Measurements from ENCODE around the gene CACNA1I.

Gene CACNA1I

DNA sequence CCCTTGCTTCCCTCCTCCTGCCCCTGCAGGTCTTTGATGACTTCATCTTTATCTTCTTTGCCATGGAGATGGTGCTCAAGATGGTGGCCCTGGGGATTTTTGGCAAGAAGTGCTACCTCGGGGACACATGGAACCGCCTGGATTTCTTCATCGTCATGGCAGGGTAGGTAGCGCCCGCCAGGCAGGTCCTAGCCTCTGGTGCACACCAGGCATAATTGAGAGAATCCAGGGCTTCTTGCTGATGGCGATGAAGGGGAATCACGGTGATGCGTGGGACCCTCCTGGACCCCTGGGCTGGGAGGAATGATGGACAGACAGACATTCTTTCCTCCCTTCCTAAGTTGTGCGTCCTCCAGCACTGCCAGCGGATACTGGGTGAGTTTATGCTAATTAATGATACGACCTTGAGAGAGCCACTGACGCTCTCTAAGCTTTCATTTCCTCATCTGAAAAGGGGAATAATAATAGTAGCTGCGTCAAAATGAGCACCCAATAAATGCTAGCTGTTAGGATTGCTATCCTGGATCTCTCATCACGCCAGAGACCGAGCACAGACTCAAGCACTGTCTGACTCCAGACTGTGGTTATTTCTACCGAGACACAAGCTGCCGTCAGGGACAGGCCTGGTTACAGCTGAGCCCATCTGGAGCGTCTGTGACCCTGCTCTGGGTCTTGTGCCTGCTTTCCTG is 30.1 kb downstream of the CACNA1I start:
- no peak for DNase-seq (ENCODE audit: low spot score)
- TF ChIP-seq, protein P1, sequence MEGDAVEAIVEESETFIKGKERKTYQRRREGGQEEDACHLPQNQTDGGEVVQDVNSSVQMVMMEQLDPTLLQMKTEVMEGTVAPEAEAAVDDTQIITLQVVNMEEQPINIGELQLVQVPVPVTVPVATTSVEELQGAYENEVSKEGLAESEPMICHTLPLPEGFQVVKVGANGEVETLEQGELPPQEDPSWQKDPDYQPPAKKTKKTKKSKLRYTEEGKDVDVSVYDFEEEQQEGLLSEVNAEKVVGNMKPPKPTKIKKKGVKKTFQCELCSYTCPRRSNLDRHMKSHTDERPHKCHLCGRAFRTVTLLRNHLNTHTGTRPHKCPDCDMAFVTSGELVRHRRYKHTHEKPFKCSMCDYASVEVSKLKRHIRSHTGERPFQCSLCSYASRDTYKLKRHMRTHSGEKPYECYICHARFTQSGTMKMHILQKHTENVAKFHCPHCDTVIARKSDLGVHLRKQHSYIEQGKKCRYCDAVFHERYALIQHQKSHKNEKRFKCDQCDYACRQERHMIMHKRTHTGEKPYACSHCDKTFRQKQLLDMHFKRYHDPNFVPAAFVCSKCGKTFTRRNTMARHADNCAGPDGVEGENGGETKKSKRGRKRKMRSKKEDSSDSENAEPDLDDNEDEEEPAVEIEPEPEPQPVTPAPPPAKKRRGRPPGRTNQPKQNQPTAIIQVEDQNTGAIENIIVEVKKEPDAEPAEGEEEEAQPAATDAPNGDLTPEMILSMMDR (IDR thresholded peaks at IDR 0.05; ENCODE audit: extremely low read depth, missing control alignments), result no peak

DNA sequence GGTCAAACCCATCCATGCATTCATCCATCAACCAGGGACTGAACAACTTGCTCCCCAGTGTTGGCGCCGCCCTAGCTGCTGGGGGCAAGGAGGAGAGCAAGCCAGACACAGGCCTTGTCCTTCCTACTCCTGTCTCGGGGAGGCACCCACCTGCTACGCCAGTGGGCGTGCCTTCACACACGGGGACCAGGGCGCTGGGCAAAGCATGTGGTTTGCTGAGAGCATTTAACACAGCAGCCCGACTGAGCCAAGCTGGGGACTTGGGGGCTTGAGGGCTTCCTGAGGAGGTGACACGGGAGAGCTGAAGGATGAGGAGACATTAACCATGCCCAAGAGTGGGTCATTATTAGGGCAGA is 30.6 kb downstream of the CACNA1I start:
- DNase-seq (ENCODE audit: low spot score), result no peak
- TF ChIP-seq, protein P1 (IDR thresholded peaks at IDR 0.05; ENCODE audit: extremely low read depth, missing control alignments), result no peak

DNA sequence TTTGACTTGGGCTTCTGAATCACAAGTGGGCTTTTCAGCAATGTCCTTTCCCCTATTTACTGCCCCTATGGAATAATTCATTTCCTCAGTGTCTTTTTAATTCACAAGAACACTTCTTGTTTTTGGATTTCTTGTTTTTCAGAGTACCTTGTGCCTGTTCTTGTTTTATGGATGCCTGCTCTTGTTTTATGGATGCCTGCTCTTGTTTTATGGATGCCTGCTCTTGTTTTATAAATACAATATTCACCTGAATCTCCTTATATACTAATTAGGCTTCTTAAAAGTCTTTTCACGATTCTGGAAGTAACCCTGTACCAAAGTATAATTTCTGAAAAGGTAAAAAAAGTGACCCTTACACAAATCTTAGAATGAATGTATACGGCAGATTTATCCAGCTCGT is 32.8 kb downstream of the CACNA1I start:
- TF ChIP-seq, protein P1 (IDR thresholded peaks at IDR 0.05; ENCODE audit: extremely low read depth, missing control alignments), result no peak
- DNase-seq (ENCODE audit: low spot score), result no peak

DNA sequence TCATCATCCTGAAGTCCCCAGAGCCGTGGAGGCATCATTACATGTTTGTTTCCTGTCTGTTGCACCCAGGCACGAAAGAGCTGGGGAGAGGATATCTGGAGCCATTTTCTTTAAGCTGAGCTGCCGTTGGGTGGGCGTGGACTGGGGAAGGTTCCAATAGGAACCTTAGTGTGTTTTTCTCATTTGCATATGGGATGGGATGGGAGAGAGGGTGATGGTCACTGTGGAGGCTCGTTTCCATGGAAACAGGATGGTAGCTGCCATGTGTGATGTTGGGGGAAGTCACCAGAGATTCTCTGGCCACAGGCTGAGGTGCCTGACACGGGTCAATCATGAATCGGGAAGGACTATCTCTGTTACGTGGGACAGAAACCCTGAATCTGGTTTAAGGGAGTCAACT is 39.7 kb downstream of the CACNA1I start:
- TF ChIP-seq, protein P1 (IDR thresholded peaks at IDR 0.05; ENCODE audit: extremely low read depth, missing control alignments), result no peak
- DNase-seq (ENCODE audit: low spot score), result no peak

DNA sequence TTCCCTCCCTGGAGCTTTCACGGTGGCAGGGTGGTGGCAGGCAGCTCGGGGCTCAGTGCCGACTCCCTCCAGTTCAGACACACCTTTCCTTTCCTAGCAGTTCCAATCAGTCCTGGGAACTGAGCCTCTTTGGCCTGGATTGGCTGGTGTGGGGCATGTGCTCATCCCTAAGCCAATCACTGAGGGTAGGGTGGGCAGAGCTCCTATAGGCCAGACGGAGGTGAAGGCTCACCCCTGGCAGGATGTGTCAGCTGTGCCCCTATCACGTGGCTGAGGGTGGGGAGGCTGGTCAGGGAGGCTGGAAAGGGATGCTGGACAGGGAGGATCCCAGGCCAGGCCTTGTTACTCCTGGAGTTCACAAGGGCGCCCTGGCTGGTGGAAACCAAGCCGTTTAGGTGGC is 40.2 kb downstream of the CACNA1I start:
- TF ChIP-seq, protein P1 (IDR thresholded peaks at IDR 0.05; ENCODE audit: extremely low read depth, missing control alignments), result no peak
- DNase-seq (ENCODE audit: low spot score), result no peak

DNA sequence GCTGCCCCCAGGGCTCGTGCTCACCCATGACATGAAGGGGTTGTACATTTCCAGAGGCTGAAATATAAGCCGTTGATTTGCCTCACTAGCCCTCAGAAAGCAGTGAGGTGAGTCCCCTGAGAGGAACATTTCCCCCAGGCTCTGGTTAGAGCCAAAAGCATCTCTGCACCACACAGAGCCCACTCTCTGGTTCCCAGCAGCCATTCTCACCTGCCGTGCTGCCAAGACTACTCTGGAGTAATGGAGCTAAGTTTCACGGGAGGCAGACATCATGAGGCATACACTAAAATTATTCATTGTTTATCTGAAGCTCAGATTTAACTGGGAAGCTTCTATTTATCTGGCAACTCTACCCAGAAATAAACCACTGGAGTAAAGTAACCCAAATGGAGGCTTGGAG is 40.8 kb downstream of the CACNA1I start:
- TF ChIP-seq, protein P1 (IDR thresholded peaks at IDR 0.05; ENCODE audit: extremely low read depth, missing control alignments), result no peak
- no peak for DNase-seq (ENCODE audit: low spot score)

DNA sequence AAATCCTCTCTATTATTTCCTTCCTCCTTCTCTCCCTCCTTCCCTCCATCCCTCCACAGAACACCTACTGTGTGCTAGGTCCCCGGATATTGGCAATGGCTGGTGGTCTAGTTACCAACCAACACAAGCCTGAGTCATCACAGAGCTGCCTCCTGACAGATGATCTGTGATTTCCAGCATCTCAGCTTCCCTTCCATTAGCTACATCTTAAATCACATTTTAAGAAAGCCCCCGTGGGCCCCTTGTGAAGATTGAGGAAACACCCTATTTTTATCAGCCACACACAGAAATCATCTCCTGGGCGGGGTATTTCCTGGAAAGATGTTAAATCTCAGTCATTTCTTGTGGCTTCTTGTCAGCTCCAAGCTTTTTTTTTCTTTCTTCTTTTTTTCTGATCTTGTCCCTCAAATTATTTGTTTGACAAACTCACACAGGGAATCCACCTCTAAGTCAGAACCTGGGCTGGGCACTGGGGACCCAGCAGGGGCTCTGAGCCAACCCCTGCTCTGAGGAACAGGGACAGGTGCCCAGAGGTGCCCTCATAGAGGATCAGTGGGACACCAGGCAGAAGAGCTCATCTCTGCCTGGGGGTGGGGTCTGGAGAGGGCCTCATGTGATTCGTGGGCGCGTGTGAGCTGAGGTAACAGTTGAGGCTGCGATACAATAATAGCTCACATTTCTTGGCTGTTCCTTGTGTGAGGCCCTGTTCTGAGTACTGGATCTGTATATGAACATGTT is 42.4 kb downstream of the CACNA1I start:
- TF ChIP-seq, protein P1 (IDR thresholded peaks at IDR 0.05; ENCODE audit: extremely low read depth, missing control alignments), result no peak
- no peak for DNase-seq (ENCODE audit: low spot score)

Measured in GM20000 (cell line).